ENCODE results near the gene SDHAF3.

SDHAF3 gene

DNA sequence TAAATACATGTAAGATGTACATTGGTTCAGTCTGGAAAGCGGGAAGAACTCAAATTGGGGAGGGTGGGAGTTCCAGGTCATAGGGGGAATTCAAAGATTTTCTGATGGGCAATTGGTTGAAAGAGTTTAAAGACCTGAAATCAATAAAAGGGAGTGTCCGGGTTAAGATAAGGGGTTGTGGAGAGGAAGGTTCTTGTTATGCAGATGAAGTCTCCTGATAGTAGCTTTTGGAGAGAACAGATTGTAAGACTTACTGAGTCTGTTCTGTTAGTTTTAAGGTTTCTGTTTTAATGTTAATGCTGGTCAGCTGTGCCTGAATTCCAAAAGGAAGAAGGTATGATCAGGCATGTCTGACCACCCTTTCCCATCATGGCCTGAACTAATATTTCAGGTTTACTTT is 48.8 kb downstream of the SDHAF3 start:
- TF ChIP-seq SPI1 (IDR thresholded peaks at IDR 0.05; ENCODE audit: borderline replicate concordance, low read depth) (no peak), POLR2AphosphoS5 (IDR thresholded peaks at IDR 0.05; ENCODE audit: low read depth) (no peak), GABPA (IDR thresholded peaks at IDR 0.05; ENCODE audit: low read depth) (no peak)
- TF ChIP-seq, protein P1, sequence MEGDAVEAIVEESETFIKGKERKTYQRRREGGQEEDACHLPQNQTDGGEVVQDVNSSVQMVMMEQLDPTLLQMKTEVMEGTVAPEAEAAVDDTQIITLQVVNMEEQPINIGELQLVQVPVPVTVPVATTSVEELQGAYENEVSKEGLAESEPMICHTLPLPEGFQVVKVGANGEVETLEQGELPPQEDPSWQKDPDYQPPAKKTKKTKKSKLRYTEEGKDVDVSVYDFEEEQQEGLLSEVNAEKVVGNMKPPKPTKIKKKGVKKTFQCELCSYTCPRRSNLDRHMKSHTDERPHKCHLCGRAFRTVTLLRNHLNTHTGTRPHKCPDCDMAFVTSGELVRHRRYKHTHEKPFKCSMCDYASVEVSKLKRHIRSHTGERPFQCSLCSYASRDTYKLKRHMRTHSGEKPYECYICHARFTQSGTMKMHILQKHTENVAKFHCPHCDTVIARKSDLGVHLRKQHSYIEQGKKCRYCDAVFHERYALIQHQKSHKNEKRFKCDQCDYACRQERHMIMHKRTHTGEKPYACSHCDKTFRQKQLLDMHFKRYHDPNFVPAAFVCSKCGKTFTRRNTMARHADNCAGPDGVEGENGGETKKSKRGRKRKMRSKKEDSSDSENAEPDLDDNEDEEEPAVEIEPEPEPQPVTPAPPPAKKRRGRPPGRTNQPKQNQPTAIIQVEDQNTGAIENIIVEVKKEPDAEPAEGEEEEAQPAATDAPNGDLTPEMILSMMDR (IDR thresholded peaks at IDR 0.05; ENCODE audit: insufficient read depth, low read length): no peak
- TF ChIP-seq, protein P2, sequence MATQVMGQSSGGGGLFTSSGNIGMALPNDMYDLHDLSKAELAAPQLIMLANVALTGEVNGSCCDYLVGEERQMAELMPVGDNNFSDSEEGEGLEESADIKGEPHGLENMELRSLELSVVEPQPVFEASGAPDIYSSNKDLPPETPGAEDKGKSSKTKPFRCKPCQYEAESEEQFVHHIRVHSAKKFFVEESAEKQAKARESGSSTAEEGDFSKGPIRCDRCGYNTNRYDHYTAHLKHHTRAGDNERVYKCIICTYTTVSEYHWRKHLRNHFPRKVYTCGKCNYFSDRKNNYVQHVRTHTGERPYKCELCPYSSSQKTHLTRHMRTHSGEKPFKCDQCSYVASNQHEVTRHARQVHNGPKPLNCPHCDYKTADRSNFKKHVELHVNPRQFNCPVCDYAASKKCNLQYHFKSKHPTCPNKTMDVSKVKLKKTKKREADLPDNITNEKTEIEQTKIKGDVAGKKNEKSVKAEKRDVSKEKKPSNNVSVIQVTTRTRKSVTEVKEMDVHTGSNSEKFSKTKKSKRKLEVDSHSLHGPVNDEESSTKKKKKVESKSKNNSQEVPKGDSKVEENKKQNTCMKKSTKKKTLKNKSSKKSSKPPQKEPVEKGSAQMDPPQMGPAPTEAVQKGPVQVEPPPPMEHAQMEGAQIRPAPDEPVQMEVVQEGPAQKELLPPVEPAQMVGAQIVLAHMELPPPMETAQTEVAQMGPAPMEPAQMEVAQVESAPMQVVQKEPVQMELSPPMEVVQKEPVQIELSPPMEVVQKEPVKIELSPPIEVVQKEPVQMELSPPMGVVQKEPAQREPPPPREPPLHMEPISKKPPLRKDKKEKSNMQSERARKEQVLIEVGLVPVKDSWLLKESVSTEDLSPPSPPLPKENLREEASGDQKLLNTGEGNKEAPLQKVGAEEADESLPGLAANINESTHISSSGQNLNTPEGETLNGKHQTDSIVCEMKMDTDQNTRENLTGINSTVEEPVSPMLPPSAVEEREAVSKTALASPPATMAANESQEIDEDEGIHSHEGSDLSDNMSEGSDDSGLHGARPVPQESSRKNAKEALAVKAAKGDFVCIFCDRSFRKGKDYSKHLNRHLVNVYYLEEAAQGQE (IDR thresholded peaks at IDR 0.05; ENCODE audit: insufficient replicate concordance, low read depth): no peak
- Histone ChIP-seq H3K27ac (replicated peaks) (no peak overlapping the region), H3K27me3 (ENCODE audit: insufficient read depth, poor library complexity, severe bottlenecking) (no peaks in the 10 kb centered on the region), H3K4me3 (replicated peaks; ENCODE audit: insufficient read depth, low read length) (no peak overlapping the region)
- no peak for DNase-seq (ENCODE audit: low read depth in 1 of 2, low spot score in 1 of 2)

DNA sequence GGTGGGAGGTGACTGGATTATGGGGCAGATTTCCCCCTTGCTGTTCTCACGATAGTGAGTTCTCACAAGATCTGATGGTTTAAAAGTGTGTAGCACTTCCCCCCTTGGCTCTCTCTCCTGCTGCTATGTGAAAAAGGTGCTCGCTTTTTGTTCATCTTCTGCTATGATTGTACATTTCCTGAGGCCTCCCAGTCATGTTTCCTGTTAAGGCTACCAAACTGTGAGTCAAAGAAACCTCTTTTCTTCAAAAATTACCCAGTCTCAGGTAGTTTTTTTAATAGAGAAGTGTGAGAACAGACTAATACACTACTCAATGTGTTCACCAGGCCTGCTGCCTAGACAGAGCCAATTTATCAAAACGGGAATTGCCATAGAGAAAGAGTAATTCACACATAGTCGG is 49.7 kb downstream of the SDHAF3 start:
- Histone ChIP-seq H3K27ac (replicated peaks) (no peak overlapping the region), H3K27me3 (ENCODE audit: insufficient read depth, poor library complexity, severe bottlenecking) (no peaks in the 10 kb centered on the region), H3K4me3 (replicated peaks; ENCODE audit: insufficient read depth, low read length) (no peak overlapping the region)
- DNase-seq (ENCODE audit: low read depth in 1 of 2, low spot score in 1 of 2): no peak
- TF ChIP-seq, protein P1 (IDR thresholded peaks at IDR 0.05; ENCODE audit: insufficient read depth, low read length): no peak
- TF ChIP-seq GABPA (IDR thresholded peaks at IDR 0.05; ENCODE audit: low read depth) (no peak), POLR2AphosphoS5 (IDR thresholded peaks at IDR 0.05; ENCODE audit: low read depth) (no peak), SPI1 (IDR thresholded peaks at IDR 0.05; ENCODE audit: borderline replicate concordance, low read depth) (no peak)
- TF ChIP-seq, protein P2 (IDR thresholded peaks at IDR 0.05; ENCODE audit: insufficient replicate concordance, low read depth): no peak

DNA sequence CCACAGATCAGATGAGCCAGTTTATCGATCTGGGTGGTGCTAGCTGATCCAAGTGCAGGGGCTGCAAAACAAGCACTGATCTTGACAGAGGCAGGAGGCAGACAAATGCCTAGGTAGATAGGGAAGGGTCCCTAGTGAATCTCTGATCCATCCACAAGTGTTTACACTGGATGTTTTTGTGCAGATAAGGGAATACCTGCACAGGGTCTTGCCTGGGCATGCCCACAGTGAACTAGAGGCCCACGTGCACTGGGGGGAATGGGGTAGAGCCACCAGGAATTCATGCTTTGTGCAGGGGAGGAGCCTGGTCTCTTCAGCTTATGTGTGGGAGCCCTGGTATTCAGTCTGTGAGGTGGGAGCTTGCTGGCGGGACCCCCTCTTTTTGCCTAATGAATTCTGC is 50.3 kb downstream of the SDHAF3 start:
- TF ChIP-seq, protein P1 (IDR thresholded peaks at IDR 0.05; ENCODE audit: insufficient read depth, low read length): no peak
- TF ChIP-seq SPI1 (IDR thresholded peaks at IDR 0.05; ENCODE audit: borderline replicate concordance, low read depth): no peak
- TF ChIP-seq, protein P2 (IDR thresholded peaks at IDR 0.05; ENCODE audit: insufficient replicate concordance, low read depth): no peak
- no peak for TF ChIP-seq GABPA (IDR thresholded peaks at IDR 0.05; ENCODE audit: low read depth)
- TF ChIP-seq POLR2AphosphoS5 (IDR thresholded peaks at IDR 0.05; ENCODE audit: low read depth): no peak
- Histone ChIP-seq H3K27ac (replicated peaks) (no peak overlapping the region), H3K4me3 (replicated peaks; ENCODE audit: insufficient read depth, low read length) (no peak overlapping the region), H3K27me3 (ENCODE audit: insufficient read depth, poor library complexity, severe bottlenecking) (no peaks in the 10 kb centered on the region)
- DNase-seq (ENCODE audit: low read depth in 1 of 2, low spot score in 1 of 2): no peak

All from HL-60 (cell line).